H1 (cell line): ENCODE results near the gene CACNA2D3. TPM values are rescaled to one million over a fixed set of nuclear protein-coding genes. Genes with fewer than 3 reads are reported as not detected.

ENCODE experiments used
- BRCA1 ChIP-seq: IDR thresholded peaks from 2 replicates; pipeline ENCODE4 v1.6.1; 2012; ENCODE audit warnings: low read depth, low read length, improper control_type of control experiment
- KDM4A ChIP-seq: IDR thresholded peaks from one replicate; pipeline ENCODE4 v1.7.1; 2012; ENCODE audit warnings: low read depth, mild to moderate bottlenecking, moderate library complexity, low read length, inconsistent platforms; ENCODE audit not compliant: severe bottlenecking
- MAFK ChIP-seq: IDR thresholded peaks from 2 replicates; pipeline ENCODE4 v1.6.1; 2012; ENCODE audit warnings: low read depth, mild to moderate bottlenecking, improper control_type of control experiment, low read length
- polyA plus RNA-seq, 7 experiments: library from polyadenylated mRNA; depleted of rRNA in 3 of 7; stranded (reverse) in 5 of 7; unstranded in 2 of 7; fragments of >200 nt in 5 of 7; fragments of 200-250 nt in 2 of 7; gene quantifications; 1 replicate in 5 of 7; 2 replicates in 1 of 7; 4 replicates in 1 of 7; pipeline versions ENCODE4 v1.2.1 to v1.2.3, GENCODE V29; 2011 to 2013; ENCODE audit warnings: missing spikeins in 2 of 7, mixed read lengths in 2 of 7
- total RNA-seq: library from RNA; stranded (reverse); fragmentation: NEBNext Ultra II Directional; extraction: Animal tissue kit (Norgen Biotek cat#: 25700); gene quantifications from 2 replicates; pipeline ENCODE4 v1.2.1, GENCODE V29; 2021
- TF ChIP-seq, protein P1 (sequence below): fragments of 300-600 bp; sonication (generic); IDR thresholded peaks from 2 replicates; pipeline ENCODE4 v1.7.1; 2012; ENCODE audit warnings: low read length, moderate library complexity, mild to moderate bottlenecking, inconsistent platforms; ENCODE audit not compliant: insufficient replicate concordance

Gene CACNA2D3
- total and polyA plus RNA-seq, 2 of the 8 experiments (the other 6 are each of a cell fraction or from before 2014, with no cell fraction given), result 1.5 to 1.8 TPM

DNA sequence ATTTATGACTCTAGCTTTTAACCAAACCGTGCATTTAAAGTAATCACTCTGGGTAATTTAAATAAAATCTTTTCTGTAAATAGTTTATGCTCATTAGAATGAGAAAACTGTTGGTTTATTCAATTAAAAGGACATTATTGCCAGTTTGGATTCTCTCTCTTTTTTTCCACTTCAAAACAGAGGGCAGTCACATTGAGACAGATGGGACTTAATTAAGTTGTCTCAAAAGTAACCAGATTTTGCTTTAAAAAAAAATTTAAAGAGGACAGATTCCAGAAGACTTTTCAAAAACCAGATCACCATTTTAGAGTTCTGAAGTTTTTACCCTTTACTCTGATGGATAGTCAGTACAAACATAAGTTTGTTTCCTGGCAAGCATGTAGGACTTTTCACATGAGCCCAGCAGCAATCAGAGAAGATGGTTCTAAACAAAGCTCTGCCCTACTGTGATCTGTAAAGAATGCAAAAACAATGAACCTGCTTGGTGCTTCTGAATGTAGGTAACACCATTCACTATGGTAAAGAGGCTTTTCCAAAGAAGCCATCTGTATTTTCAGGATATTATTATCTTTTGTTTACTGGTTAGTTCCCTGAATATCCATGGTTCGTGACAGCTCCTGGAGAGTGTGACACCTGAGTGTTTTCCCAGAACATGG lies 669.3 kb downstream of the CACNA2D3 start (continued):
- TF ChIP-seq, protein P1, sequence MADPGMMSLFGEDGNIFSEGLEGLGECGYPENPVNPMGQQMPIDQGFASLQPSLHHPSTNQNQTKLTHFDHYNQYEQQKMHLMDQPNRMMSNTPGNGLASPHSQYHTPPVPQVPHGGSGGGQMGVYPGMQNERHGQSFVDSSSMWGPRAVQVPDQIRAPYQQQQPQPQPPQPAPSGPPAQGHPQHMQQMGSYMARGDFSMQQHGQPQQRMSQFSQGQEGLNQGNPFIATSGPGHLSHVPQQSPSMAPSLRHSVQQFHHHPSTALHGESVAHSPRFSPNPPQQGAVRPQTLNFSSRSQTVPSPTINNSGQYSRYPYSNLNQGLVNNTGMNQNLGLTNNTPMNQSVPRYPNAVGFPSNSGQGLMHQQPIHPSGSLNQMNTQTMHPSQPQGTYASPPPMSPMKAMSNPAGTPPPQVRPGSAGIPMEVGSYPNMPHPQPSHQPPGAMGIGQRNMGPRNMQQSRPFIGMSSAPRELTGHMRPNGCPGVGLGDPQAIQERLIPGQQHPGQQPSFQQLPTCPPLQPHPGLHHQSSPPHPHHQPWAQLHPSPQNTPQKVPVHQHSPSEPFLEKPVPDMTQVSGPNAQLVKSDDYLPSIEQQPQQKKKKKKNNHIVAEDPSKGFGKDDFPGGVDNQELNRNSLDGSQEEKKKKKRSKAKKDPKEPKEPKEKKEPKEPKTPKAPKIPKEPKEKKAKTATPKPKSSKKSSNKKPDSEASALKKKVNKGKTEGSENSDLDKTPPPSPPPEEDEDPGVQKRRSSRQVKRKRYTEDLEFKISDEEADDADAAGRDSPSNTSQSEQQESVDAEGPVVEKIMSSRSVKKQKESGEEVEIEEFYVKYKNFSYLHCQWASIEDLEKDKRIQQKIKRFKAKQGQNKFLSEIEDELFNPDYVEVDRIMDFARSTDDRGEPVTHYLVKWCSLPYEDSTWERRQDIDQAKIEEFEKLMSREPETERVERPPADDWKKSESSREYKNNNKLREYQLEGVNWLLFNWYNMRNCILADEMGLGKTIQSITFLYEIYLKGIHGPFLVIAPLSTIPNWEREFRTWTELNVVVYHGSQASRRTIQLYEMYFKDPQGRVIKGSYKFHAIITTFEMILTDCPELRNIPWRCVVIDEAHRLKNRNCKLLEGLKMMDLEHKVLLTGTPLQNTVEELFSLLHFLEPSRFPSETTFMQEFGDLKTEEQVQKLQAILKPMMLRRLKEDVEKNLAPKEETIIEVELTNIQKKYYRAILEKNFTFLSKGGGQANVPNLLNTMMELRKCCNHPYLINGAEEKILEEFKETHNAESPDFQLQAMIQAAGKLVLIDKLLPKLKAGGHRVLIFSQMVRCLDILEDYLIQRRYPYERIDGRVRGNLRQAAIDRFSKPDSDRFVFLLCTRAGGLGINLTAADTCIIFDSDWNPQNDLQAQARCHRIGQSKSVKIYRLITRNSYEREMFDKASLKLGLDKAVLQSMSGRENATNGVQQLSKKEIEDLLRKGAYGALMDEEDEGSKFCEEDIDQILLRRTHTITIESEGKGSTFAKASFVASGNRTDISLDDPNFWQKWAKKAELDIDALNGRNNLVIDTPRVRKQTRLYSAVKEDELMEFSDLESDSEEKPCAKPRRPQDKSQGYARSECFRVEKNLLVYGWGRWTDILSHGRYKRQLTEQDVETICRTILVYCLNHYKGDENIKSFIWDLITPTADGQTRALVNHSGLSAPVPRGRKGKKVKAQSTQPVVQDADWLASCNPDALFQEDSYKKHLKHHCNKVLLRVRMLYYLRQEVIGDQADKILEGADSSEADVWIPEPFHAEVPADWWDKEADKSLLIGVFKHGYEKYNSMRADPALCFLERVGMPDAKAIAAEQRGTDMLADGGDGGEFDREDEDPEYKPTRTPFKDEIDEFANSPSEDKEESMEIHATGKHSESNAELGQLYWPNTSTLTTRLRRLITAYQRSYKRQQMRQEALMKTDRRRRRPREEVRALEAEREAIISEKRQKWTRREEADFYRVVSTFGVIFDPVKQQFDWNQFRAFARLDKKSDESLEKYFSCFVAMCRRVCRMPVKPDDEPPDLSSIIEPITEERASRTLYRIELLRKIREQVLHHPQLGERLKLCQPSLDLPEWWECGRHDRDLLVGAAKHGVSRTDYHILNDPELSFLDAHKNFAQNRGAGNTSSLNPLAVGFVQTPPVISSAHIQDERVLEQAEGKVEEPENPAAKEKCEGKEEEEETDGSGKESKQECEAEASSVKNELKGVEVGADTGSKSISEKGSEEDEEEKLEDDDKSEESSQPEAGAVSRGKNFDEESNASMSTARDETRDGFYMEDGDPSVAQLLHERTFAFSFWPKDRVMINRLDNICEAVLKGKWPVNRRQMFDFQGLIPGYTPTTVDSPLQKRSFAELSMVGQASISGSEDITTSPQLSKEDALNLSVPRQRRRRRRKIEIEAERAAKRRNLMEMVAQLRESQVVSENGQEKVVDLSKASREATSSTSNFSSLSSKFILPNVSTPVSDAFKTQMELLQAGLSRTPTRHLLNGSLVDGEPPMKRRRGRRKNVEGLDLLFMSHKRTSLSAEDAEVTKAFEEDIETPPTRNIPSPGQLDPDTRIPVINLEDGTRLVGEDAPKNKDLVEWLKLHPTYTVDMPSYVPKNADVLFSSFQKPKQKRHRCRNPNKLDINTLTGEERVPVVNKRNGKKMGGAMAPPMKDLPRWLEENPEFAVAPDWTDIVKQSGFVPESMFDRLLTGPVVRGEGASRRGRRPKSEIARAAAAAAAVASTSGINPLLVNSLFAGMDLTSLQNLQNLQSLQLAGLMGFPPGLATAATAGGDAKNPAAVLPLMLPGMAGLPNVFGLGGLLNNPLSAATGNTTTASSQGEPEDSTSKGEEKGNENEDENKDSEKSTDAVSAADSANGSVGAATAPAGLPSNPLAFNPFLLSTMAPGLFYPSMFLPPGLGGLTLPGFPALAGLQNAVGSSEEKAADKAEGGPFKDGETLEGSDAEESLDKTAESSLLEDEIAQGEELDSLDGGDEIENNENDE, result no peak
- no peak for TF ChIP-seq KDM4A
- no peak for TF ChIP-seq MAFK
- no peak for TF ChIP-seq BRCA1
